ENCODE measurements around the gene MBD1.

MBD1 gene, protein sequence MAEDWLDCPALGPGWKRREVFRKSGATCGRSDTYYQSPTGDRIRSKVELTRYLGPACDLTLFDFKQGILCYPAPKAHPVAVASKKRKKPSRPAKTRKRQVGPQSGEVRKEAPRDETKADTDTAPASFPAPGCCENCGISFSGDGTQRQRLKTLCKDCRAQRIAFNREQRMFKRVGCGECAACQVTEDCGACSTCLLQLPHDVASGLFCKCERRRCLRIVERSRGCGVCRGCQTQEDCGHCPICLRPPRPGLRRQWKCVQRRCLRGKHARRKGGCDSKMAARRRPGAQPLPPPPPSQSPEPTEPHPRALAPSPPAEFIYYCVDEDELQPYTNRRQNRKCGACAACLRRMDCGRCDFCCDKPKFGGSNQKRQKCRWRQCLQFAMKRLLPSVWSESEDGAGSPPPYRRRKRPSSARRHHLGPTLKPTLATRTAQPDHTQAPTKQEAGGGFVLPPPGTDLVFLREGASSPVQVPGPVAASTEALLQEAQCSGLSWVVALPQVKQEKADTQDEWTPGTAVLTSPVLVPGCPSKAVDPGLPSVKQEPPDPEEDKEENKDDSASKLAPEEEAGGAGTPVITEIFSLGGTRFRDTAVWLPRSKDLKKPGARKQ

DNA sequence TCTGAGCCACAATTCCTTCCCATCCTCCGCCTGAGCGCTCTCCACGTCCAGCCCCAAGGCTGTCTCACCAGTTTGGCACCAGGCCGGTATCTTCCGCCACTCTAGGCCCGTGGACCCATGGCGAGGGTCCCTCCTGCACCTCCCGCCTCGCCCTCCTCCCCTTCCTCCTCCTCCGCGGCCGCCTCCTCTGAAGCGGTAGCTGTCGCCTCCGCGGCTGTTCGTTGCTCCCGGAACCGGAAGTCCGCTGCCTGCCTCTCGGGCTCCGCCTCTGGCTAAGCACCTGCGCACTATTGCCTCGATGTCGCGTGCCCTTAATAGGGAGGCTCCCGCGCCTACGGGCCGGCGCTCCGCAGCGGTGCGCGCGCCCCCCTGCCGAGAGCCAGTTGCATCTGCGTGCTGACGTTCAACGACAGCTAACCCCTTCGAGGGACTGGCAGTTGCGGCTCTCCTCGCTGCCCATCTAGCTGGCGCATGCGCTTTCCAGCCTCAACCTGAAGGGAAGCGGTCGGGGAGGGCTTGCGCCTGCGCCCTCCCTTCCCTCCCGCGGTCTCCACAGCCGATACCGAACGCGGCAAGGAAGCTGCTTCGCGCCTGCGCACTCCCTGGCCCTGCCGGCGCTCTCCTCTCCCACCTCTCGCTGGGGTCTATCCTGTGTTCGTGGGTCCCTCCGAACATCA is at the start of gene MBD1:
Gene MBD1, minus strand, starts transcription at position 229 of the 677 bp plus-strand sequence. CDS start 1,531 bp downstream, outside the sequence.
- ChIA-PET CTCF (no interaction called here), POLR2A (ENCODE audit: low non-redundant PET) (no interaction called here)
- peak within 1 kb of the TSS; percentile 91 for H3K27ac ChIP-seq
- TF ChIP-seq, protein P1, sequence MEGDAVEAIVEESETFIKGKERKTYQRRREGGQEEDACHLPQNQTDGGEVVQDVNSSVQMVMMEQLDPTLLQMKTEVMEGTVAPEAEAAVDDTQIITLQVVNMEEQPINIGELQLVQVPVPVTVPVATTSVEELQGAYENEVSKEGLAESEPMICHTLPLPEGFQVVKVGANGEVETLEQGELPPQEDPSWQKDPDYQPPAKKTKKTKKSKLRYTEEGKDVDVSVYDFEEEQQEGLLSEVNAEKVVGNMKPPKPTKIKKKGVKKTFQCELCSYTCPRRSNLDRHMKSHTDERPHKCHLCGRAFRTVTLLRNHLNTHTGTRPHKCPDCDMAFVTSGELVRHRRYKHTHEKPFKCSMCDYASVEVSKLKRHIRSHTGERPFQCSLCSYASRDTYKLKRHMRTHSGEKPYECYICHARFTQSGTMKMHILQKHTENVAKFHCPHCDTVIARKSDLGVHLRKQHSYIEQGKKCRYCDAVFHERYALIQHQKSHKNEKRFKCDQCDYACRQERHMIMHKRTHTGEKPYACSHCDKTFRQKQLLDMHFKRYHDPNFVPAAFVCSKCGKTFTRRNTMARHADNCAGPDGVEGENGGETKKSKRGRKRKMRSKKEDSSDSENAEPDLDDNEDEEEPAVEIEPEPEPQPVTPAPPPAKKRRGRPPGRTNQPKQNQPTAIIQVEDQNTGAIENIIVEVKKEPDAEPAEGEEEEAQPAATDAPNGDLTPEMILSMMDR (conservative IDR thresholded peaks at IDR 0.05; ENCODE audit: low read depth): no peak
- DNase-seq (ENCODE audit: low spot score): peak; percentile 90

DNA sequence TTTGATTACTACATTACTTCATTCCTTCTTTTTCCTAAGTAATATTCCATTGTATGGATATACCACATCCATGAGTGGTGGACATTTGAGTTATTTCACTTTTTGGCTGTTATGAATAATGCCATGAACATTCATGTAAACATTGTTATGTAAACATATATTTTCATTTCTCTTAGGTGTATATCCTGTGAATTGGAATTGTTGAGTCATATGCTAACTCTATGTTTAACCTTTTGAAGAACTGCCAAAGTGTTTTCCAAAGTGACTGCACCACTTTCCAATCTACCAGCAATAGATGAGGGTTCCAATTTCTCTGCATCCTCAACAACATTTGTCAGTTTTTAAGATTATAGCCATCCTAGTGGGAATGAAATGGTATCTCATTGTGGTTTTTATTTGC is 48.9 kb upstream of the MBD1 start:
- no peak for DNase-seq (ENCODE audit: low spot score)
- ChIA-PET POLR2A (ENCODE audit: low non-redundant PET) (no interaction called here), CTCF (no interaction called here)
- H3K27ac ChIP-seq: no peak overlapping the region
- TF ChIP-seq, protein P1 (conservative IDR thresholded peaks at IDR 0.05; ENCODE audit: low read depth): no peak

DNA sequence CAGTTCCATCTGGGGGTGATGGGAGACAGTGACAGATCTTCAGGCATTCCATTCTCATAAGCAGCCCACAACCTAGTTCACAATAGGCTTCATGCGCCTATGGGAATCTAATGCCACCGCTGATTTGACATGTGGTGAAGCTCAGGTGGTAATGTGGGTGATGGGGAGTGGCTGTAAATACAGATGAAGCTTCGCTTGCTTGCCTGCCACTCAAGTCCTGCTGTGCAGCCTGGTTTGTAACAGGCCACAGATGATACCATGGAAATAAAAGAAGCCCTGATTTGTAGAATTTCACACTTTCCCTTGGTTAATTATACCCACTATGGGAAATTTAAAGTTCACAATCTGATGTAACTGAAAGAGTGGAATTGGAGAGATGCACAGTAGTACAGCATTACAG is 46.7 kb upstream of the MBD1 start:
- DNase-seq (ENCODE audit: low spot score): no peak
- TF ChIP-seq, protein P1 (conservative IDR thresholded peaks at IDR 0.05; ENCODE audit: low read depth): no peak
- H3K27ac ChIP-seq: no peak overlapping the region
- CTCF ChIA-PET: no interaction called here
- POLR2A ChIA-PET (ENCODE audit: low non-redundant PET): no interaction called here

DNA sequence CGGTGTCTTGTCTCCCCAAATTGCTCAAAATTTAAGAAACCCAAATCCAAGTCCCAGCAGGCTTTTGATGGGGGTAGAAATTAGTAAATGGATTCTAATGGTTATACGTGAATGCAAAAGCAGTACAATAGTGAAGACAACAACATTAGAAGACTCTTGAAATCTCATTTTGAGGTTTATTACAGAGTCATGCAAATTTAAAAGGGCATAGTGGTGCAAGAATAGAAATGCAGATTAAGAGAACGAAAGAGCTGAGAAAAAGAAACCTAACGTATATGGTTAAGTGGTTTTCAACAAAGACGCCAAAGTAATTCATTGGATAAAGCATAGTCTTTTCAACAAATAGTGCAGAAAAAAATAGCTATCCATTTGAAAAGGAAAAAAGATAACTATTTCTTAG is 39.4 kb upstream of the MBD1 start:
- TF ChIP-seq, protein P1 (conservative IDR thresholded peaks at IDR 0.05; ENCODE audit: low read depth): no peak
- H3K27ac ChIP-seq: no peak overlapping the region
- no peak for DNase-seq (ENCODE audit: low spot score)
- ChIA-PET POLR2A (ENCODE audit: low non-redundant PET) (no interaction called here), CTCF (interaction anchor here (0.6 kb wide), 1 partner anchor 516 kb away, joined by 4 read pairs; no protein-coding TSS in a partner anchor)

DNA sequence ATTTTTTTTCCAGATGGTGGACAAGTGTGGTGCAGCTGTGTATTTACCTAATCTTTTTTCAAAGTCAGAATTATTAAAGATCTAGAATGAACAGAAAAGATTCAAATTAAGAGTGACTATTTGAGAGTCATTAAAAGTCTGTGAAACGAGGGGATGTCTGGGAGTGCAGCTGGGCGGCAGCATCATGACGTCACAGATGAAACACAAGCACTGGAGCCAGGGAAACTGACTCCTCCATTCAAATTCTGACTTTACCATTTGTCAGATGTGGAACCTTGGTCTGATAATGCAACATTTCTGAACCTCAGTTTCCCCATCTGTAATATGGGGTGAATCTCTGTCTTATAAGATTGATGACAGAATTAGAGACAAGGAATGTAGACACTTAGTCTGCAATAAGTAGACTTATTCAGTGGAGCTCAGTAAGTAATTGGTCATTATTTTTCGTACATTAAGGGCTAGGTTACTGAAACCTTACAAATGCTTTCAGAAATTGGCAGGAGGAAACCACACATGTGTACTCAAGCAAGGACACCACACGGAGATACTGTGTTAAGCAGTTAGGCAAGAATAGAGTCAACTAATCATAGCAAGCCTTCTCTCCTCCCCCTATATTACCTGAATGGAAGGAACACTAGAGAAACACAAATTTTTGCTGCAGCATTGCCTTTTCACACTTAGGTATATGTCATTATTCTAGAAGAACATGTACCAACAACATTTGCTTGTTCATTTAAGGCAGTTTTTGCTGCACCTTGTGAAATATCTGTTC is 34.0 kb upstream of the MBD1 start:
- H3K27ac ChIP-seq: no peak overlapping the region
- CTCF ChIA-PET: no interaction called here
- DNase-seq (ENCODE audit: low spot score): no peak
- TF ChIP-seq, protein P1 (conservative IDR thresholded peaks at IDR 0.05; ENCODE audit: low read depth): no peak
- POLR2A ChIA-PET (ENCODE audit: low non-redundant PET): no interaction called here

DNA sequence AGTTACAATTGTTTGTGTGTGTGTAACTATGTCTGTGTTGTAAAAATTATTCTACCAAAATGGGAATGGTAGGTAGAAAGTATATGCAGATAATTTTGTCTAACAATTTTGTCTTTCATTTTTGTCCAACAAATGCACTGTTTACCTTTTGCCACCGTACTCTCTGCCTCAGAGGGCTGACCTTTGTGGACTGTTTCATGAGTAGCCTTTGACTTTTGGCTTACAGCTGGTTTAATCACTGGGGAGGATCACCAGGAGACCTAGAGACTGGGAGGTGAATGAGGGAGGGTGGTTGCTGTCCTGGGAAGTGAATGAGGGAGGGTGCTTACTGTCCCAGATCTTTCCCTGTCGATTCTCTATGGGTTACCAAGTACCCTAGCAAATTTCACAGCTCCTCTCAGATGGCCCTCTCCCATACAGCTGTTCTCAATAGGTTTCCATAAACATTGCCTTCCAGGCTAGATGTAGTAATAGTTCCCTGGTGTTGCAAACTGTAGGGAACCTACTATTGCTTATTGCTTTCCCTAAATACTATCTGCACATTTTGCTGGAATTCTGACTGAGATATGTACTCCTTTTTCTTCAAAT is 32.6 kb upstream of the MBD1 start:
- no peak overlapping the region for H3K27ac ChIP-seq
- CTCF ChIA-PET: no interaction called here
- POLR2A ChIA-PET (ENCODE audit: low non-redundant PET): no interaction called here
- TF ChIP-seq, protein P1 (conservative IDR thresholded peaks at IDR 0.05; ENCODE audit: low read depth): no peak
- DNase-seq (ENCODE audit: low spot score): no peak

Data from RWPE1 (cell line).